Astrocyte (in vitro differentiated cells and primary cell): ENCODE data around the gene LRATD1.

Experiments
- CTCF ChIP-seq: IDR thresholded peaks from 2 replicates; pipeline ENCODE4 v1.5.1; 2011; ENCODE audit warnings: low read depth, mild to moderate bottlenecking, inconsistent platforms, low read length, moderate library complexity; ENCODE audit not compliant: insufficient read depth
- EZH2 ChIP-seq: IDR thresholded peaks from 2 replicates; pipeline ENCODE4 v1.6.1; 2012; ENCODE audit warnings: mild to moderate bottlenecking, low read length, inconsistent platforms; ENCODE audit not compliant: insufficient read depth

- TF ChIP-seq EZH2: no peak
- TF ChIP-seq CTCF: no peak
Observed at GRCh38 chr2:14678761-14679160, 46.2 kb downstream of the LRATD1 start.
